GM12872 (cell line): Measurements from ENCODE around the gene SRRM3.

Experiments
- CTCF ChIP-seq: IDR thresholded peaks from 3 replicates; pipeline ENCODE4 v1.5.1; 2011; ENCODE audit warnings: low read depth, mild to moderate bottlenecking, low read length, moderate library complexity; ENCODE audit not compliant: insufficient read depth

Gene SRRM3

GRCh38 chr7:76317782-76318487 is 116.2 kb downstream of the SRRM3 start:
- TF ChIP-seq CTCF = no peak

- peak; percentile 45; the same call in 2 of the 3 replicates for TF ChIP-seq CTCF
Measured at GRCh38 chr7:76318488-76319353, 117.0 kb downstream of the SRRM3 start.

GRCh38 chr7:76325092-76325491 is 123.4 kb downstream of the SRRM3 start:
- no peak for TF ChIP-seq CTCF

- no peak for TF ChIP-seq CTCF
Measured at GRCh38 chr7:76325811-76326210, 124.1 kb downstream of the SRRM3 start.

- no peak for TF ChIP-seq CTCF
Measured at GRCh38 chr7:76326646-76327233, 125.0 kb downstream of the SRRM3 start.

GRCh38 chr7:76327610-76328009 is 125.9 kb downstream of the SRRM3 start:
- TF ChIP-seq CTCF = no peak

GRCh38 chr7:76328389-76328788 is 126.7 kb downstream of the SRRM3 start:
- TF ChIP-seq CTCF = no peak
